DND-41 (cell line): Measurements from ENCODE around the gene PRAMEF14.
"Not testable (repeated sequence)": the region's sequence is repeated elsewhere in the genome, so short reads cannot be mapped to it uniquely, and the experiment has no call there.

Experiments used
- CTCF ChIP-seq: IDR thresholded peaks from 2 replicates; pipeline ENCODE4 v1.5.1; 2012; ENCODE audit warnings: borderline replicate concordance, low read length, moderate library complexity, mild to moderate bottlenecking; ENCODE audit not compliant: poor library complexity, severe bottlenecking; ENCODE audit errors: extremely low read depth
- EZH2 ChIP-seq: IDR thresholded peaks from 3 replicates; pipeline ENCODE4 v1.6.1; 2012; ENCODE audit warnings: borderline replicate concordance, low read depth, mild to moderate bottlenecking, moderate library complexity, low read length, inconsistent platforms; ENCODE audit not compliant: severe bottlenecking

- peak; percentile 71 for TF ChIP-seq CTCF
- TF ChIP-seq EZH2 = not testable (repeated sequence)
Observed at GRCh38 chr1:13356774-13357173, 9.8 kb upstream of the PRAMEF14 start.
